Measurements from ENCODE around the gene TMEM132C.
"Not testable (repeated sequence)": the region's sequence is repeated elsewhere in the genome, so short reads cannot be mapped to it uniquely, and the experiment has no call there.

The TMEM132C gene

GRCh38 chr12:128564956-128565355, 298.0 kb downstream of the TMEM132C start:
- DNase-seq (ENCODE audit: low spot score), result no peak

DNA sequence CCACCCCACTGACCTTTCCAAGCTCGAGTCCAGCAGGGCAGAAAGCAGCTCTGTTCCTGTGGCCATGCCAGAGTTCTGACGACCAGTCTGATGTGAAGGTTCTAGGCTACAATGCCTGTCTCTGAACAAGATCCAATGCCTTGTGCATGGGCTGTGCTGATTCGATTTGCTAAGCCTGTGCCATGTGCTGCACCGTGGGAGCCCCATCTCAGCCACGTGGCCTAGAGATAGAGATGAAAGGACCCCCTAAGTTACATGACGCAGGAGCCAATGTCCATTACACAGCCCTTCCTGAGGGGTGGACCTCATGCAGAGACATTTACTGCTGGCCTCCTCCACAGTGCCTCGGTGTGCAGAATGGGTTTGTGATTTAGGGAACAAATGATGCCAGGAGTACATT, 300.8 kb downstream of the TMEM132C start:
- DNase-seq (ENCODE audit: low spot score), result no peak

DNA sequence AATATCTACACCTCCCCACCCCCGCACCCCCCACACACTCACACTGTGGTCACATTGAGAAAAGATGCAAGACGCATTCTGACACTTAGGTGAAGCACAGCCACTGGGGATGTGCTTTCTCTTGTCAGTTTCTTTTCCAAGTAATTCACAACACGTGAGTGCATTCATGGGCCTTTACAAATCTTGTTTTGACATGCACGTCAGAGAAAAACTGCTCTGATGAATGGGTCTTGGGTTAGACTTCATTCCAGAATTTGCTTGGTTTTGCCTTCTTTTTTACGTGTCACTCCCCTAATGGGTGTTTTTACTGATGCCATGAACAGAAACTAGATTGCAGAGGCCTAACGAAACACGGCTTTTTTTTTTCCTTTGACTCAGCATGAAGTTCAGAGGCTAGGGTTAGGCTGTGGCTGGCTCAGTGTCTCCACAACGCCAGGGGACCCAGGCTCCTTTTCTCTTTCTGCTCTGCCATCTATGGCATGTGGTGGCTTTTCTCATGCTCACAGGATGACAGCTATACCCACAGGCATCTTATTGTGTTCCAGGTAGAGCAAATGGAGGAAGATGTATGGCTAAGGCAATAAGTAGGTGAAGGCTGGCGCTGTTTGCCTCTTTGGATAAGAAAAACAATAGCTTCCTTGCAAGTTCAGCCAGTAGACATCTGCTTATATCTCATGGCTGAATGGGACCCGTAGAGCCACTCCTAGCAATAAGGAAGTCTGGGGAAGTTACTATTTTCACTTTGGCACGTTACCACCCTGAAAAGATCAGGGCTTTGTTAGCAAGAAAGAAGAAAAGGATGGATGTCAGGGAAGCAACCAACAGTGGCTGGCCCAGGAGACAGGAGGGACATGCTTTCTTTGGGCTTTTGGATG, 303.5 kb downstream of the TMEM132C start:
- DNase-seq (ENCODE audit: low spot score), result no peak

DNA sequence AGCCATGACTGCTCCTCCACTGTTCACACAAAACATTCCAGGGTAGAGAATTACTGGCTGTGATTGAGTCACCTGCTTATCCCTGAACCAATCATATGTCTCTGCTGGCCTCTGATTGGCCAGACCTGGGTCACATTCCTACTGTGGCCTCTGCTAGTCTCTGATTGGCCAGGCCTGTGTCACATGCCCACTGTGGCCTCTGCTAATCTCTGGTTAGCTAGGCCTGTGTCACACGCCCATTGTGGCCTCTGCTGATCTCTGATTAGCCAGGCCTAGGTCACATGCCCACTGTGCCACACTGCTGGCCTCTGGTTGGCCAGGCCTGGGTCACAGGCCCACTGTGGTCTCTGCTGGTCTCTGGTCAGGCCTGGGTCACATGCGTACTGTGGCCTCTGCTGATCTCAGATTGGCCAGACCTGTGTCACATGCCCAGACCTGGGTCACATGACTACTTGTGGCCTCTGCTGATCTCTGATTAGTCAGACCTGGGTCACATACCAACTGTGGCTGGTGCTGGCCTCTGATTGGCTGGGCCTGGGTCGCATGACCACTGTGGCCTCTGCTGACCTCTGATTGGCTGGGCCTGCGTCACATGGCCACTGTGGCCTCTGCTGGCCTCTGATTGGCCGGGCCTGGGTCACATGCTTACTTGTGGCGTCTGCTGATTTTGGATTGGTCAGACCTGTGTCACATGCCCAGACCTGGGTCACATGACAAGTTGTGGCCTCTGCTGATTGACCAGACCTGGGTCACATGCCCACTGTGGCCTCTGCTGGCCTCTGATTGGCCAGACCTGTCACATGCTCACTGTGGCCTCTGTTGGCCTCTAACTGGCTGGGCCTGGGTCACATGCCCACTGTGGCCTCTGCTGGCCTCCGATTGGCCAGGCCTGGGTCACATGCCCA, 305.2 kb downstream of the TMEM132C start:
- DNase-seq (ENCODE audit: low spot score), result no peak

GRCh38 chr12:128573907-128574306, 306.9 kb downstream of the TMEM132C start:
- DNase-seq (ENCODE audit: low spot score), result no peak

DNA sequence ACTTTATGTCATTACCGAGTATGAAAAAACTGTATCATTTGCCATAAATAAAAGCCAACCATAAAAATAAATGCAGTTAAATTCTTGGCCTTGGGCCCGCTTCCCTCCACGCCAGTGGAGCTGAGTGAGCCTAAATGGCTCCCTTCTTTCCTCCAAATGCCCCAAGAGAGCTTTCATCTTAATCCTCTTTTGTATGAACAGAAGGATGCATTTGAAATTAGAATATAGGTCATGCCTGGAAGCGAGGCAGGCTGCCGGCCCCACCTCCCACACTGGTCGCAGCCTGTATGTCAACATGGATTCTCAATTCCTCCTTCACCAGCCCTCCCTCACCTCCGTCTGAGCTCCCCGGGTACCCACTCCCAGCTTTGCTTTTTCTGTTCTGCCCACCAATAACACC, 311.1 kb downstream of the TMEM132C start:
- no peak for DNase-seq (ENCODE audit: low spot score)

GRCh38 chr12:128581321-128581761, 314.4 kb downstream of the TMEM132C start:
- no peak for DNase-seq (ENCODE audit: low spot score)

DNA sequence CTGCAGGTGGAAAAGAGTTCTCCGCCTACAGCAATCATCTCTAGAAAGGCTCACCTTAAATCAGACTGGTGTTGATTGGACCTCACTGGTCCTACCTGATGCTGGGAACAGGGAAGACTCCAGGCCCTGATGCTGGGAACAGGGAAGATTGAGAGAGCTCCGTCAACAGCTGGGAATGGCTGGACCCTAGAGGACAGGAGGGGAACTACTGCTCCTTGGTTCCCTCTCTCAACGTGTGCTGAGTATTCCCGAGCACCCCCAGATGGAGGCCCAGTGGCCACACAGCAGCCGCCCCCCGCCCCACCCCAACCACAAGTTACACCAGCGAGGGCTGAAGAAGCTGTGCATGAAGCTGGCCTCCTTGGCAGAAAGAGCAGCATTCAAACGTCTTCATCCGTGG, 316.5 kb downstream of the TMEM132C start:
- DNase-seq (ENCODE audit: low spot score), result no peak

GRCh38 chr12:128586451-128587029, 319.6 kb downstream of the TMEM132C start:
- no peak for DNase-seq (ENCODE audit: low spot score)

DNA sequence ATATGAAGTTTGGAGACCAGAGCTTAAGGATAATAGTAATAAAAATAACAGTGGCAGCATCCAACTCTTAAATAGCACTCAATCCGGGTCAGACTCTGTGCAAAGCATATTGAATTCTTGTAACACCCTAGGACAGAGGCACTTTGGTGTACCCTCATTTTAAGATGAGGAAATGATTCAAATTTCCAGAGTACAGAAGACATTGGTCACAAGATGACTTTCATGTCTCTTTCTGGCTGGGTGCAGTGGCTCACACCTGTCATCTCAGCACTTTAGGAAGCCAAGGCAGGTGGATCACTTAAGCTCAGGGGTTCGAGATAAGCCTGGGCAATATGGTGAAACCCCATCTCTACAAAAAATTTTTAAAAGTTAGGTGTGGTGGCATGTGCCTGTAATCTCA, 320.9 kb downstream of the TMEM132C start:
- no peak for DNase-seq (ENCODE audit: low spot score)

- no peak for DNase-seq (ENCODE audit: low spot score)
Measured at GRCh38 chr12:128592220-128592744, 325.3 kb downstream of the TMEM132C start.

GRCh38 chr12:128594521-128594920, 327.6 kb downstream of the TMEM132C start:
- no peak for DNase-seq (ENCODE audit: low spot score)

GRCh38 chr12:128595609-128596008, 328.6 kb downstream of the TMEM132C start:
- DNase-seq (ENCODE audit: low spot score), result no peak

DNA sequence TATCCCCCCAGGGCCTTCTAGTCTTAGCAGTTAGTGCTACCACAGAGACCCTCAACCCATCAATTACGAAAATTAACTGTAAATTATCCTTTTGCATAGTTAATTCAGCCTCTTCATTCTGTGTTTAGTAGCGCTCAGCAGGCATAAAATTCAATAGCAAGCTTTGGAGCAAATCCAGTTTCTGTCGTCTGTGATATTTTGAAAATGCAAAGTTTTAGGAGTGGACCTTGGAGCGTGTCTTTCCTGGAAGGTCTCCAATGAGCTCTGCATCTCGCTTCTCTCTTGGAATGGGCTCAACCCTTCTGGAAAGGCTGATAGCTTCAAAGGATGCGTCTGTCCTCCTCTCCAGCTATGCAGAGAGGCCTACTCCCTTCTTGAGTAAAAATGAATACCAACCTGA, 333.9 kb downstream of the TMEM132C start:
- no peak for DNase-seq (ENCODE audit: low spot score)

- DNase-seq (ENCODE audit: low spot score), result no peak
Measured at GRCh38 chr12:128603573-128604115, 336.7 kb downstream of the TMEM132C start.

DNA sequence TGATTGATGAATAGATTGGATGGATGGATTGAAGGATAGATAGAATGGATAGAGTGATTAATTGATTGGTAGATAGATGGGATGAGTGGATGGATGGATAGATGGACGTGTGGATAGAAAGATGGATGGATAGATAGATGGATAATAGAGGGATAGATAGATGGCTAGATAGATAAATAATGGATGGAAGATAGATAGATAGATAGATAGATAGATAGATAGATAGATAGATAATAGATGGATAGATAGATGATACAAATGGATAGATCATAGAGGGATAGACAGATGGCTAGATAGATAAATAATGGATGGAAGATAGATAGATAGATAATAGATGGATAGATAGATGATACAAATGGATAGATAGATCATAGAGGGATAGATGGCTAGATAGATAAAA, 337.2 kb downstream of the TMEM132C start:
- DNase-seq (ENCODE audit: low spot score), result not testable (repeated sequence)

DNA sequence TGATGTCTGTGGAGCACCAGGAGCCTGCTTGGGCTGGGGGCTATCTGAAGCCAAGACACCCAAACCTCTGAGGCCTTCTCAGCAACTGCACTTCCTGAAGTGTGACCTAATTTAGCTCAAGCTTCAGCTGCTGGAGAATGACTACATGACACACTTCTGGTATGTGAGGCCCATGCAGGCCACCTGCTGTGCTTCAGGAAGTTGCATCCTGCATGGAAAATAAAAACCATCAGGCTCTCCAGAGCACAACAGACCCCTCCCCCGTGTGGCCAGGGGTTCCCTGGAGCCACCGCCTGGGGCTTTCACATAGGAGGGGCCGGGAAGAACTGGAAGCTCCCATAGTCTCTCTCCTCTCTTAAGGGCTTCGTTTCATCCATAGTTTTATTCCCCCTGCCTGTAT, 339.1 kb downstream of the TMEM132C start:
- DNase-seq (ENCODE audit: low spot score), result no peak

DNA sequence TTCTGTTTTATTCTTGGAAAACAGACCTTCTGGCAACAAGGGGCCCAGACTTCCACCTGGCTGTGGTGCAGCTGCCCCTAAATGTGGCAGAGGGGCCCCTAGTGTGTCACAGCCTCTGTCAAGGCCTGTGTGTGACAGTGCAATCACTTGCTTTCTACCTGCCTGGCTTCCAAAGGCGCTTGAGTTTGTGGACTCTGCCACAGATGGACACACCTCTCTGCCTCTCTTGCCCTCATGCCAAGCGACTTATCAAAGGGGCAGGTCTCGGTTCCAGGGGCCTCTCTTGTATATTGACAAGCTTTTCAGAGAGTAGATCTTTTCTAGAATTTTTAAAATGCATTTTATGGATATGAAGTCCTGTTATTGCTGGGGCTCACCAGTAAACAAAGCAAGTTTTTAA, 339.6 kb downstream of the TMEM132C start:
- no peak for DNase-seq (ENCODE audit: low spot score)

DNA sequence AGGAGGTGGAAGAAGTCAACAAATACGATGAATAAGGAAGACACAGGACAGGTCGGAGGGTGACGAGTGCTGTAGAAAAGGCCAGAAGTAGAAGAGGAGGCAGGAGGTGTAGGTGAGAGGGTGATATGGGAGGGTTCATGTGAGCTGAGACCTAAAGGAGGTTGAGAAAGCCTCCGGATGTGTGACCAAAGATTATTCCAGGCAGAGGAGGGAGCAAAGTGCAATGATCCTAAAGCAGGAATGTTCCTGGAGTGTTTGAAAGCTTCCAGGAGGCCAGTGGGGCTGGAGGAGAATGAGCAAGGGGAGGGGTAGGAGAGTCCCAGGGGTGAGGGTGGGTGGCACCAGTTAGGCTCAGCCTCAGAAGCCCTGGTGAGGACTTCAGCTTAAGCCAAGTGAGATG, 340.0 kb downstream of the TMEM132C start:
- no peak for DNase-seq (ENCODE audit: low spot score)

- DNase-seq (ENCODE audit: low spot score), result no peak
Measured at GRCh38 chr12:128607641-128608040, 340.7 kb downstream of the TMEM132C start.

DNA sequence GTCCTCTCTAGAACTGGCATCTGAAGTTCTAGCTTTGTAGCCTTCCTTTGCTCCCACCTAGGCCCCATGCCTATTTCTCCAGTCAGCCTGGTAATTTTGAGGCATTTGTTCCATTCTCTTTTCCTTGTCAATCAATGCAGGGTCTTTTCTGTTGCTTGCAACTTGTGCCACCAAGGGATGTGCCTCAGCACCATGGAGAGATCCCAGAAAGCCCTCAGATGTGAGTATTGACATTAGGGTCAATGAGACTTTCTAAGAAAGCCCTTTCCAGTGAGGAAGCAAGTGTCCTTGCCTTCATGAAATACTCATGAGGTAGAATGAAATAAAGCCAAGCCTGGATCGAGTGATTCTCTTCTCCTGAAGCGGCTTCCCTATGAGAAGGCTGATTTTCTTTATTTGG, 342.9 kb downstream of the TMEM132C start:
- no peak for DNase-seq (ENCODE audit: low spot score)

DNA sequence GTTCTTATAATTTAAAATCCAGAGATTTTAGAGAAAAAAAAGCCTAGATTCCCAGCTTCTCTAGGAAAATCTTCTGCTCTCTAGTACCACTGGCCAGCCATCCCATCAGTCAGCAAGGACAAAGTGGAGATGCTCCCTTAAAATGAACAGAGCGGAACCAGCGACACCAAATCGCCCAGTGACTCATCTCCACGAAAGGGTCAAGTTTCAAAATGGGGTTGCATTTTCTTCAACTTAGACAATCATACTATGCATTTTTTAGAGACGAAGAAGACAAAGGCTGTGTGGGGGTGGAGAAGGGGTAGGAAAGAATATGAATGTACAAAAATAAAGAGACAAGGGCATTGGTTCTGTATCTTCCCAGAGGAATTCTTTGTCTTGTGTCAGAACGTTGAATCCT, 344.8 kb downstream of the TMEM132C start:
- no peak for DNase-seq (ENCODE audit: low spot score)
